Measurements from ENCODE around the gene ZMYND10. TPM values are rescaled to one million over a fixed set of nuclear protein-coding genes. Genes with fewer than 3 reads are reported as not detected.
"Not testable (repeated sequence)": the region's sequence is repeated elsewhere in the genome, so short reads cannot be mapped to it uniquely, and the experiment has no call there.

ZMYND10 gene
- total RNA-seq, 1 donor from 2014 or later = 2.5 TPM

DNA sequence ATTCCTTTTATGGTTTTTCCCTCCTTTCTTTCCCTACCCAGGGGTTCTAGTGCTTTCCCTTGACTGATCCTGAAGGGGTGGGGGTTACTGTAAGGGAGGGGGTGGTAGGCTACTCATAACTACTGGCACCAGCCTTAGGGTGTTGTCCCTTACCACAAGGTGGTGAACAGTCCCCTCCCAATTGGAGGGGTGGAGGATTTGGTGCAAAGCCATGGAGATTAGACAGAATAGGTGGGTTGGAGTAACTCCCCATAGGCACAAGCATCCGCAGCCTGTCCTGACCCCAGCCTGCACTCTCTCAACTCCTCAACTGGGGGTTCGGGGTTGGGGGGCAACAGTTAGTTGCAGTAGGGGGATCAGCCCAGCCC is 20.4 kb downstream of the ZMYND10 start:
- DNase-seq = no peak

DNA sequence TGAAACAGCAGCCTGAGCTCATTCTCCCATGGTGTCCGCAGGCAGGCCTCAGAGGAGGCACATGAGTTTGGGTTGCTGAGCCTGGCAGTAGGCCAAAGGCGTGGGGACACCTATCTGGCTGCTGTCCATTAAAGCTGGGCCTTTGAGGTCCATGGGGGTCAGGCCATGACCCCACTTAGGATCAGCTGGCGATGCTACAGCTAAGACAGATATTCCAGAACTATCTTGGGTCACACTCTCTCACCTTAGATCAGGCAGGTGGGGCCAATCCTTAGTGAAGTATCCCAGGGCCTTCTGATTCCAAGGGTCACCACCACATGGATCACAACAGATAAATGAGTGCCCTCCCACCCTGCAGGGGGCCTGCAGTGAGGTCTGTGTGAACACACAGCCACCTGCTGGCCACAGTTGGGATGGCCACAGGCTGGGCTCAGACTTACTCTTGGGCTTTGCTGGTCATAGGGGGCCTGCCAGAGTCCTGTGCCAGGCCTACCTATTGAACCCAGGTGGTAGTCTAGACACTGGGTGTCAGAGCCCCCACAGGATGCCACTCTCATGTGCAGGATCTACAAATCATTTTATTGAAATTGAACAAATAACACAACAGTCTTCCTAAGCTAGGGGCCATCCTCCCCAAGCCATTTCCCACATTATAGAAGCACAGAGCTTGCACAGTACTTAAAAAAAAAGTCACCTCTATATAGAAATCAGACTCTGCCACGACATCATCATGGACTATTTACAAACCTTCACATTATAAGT is 21.0 kb downstream of the ZMYND10 start:
- DNase-seq = peak; percentile 33

GRCh38 chr3:50323614-50324199 is 21.8 kb downstream of the ZMYND10 start:
- no peak for DNase-seq

DNA sequence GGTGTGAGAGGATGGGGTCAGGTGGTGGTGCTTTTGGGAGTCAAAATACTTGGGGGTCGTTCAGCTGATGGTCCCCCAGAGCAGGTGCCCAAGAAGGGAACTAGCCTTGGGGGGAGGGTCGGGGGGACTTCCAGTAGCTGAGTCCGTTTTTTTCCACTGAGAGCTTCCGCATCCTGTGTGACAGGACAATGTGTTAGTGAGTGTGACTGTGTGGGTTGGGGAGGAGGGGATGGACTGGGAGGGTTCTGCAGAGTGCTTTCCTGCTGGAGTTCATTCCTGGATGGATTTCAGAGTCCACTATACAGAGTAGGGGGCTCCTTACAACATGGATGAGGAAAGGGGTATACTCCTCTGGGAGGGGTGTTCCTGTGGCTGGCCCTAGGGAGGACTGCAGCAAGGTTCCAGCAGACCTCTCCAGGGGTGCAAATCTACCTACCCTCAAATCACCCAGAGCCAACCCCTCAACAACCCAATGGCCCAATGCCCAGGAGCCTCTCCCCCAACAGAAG is 22.4 kb downstream of the ZMYND10 start:
- no peak for DNase-seq

GRCh38 chr3:50322386-50323091 is 23.0 kb downstream of the ZMYND10 start, which contains the start of gene HYAL2:
Gene HYAL2, minus strand, starts transcription at chr3:50322745. Its CDS starts 2,256 bp downstream, at chr3:50320489.
- DNase-seq = no peak

GRCh38 chr3:50322115-50322385 is 23.5 kb downstream of the ZMYND10 start:
- DNase-seq = no peak

DNA sequence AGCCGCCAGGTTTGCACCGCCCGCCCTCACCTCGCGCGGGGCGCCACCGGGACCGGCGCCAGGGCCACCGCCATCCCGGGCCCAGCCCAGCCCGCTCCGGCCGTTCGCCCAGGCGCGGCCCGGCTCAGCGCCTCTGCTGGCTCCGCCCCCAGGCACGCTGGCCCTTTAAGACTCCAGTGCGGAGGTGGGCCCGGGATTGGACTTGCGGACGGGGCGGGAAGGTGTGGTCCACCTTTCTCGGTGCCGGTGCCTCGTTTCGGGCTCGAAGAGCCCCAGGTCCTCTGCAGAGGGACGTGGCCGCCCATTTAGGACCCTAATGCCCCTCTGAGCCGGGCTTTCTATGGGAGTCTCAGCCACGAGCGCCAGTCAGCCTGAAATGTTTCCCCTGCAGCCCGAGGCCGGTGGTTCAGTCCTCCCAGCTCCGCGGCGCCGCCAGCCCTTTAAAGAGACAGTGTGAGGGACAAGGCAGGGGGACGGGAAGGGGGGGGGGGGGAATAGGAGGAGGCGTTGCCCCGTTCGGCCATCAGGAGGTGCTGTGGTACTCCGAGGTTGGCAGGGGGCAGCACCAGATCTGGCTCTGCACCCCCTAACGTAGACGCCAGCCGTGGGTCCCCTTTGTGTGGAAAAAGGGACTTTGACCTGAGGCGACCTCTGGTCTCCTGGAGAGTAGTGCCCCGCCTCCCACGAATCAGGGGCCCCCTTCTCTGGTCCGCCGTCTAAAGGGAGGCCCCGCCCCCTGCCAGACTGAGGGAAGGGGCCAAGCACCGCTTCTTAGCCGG is 24.0 kb downstream of the ZMYND10 start:
- DNase-seq = peak; percentile 86

DNA sequence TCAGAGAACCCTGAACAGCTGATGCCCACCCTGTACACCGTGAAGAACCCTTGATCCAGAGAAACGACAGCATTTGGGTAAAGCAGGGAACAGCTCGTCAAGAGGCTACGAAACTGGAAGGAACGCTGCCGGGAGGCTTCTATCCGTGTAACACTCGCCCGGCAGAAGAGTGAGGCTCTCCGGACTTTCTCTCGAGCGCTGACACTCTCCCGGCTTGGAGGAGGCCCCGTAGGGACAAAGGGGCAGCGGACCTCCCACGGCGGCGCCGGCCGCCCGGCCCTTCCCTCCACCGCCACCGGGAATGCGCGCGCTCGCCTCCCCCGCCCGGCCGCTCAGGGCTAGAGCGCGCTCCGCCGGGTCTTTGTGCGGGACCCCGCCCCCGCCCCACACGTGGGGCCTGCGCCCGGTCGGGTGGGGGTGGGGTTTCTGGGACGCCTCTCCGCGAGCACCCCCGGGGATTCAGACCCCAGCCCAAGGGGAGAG is 24.6 kb downstream of the ZMYND10 start:
- peak; percentile 81 for DNase-seq

DNA sequence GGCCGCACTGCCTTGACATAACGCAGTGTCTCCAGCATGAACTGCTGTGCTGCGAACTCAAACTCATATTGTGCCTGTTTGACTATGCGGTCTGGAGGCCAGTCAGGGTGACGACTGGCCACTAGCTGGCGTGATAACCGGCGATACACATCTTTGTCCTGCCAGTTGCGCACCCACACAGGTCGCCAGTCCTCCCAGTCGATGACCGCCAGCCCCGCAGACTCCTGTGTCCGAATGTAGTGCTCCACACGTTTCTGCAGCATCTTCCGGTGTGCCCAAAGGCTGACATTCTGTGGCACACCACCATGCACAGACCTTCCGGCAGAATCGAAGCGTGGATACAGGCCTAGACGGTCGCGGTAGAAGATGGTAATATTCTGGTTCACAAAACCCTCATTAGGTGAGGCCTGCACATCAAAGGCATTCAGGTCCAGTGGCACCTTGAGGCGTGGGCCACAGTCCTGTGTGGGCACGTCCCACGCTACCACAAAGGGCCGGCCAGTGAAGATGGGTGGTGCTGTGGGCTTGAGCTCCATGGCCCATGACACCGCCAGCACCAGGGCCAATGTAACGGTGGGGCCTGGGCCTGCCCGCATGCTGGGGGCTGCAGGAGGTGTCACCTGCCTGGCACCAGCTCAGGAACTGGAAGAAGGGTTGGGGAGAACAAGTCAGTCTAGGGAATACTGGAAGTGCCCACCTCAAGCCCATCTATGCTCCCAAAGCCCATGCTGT is 25.5 kb downstream of the ZMYND10 start:
- no peak for DNase-seq

GRCh38 chr3:50319181-50319893 is 26.2 kb downstream of the ZMYND10 start:
- DNase-seq = no peak

DNA sequence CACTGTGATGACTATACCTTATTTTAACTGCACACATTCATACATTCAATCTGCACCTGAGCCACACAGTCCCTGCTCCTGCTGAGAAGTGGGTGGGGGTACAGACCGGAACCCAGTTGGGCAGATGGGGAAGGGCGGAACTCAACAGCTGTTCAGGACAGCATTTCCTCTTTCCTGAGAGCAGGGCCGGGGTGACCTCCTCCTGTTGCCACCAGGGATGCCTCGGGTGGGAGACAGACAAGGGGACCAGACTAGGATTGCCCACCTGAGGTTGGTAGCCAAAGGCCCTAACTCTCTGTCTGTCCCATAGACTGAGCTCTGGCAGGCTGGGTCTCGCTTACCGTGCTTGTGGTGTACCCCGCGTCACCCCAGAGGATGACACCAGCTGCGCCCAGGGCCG is 26.9 kb downstream of the ZMYND10 start:
- DNase-seq = no peak

DNA sequence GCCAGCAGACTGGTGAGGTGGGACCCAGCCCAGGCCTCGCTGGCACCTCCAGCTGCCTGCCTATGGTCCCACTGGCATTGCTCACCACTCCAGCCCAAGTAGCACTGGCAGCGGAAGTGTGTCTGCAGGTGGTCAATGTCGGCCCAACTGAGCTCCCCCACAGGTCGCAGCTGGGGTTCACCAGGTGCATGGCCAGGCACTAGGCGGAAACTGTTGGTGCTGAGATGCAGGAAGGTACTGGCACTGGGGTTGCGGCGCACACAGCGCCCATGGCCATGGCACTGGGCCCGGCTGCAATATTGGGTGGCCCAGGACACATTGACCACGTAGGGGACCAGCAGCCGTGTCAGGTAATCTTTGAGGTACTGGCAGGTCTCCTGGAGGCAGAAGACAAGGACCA is 27.4 kb downstream of the ZMYND10 start:
- no peak for DNase-seq

DNA sequence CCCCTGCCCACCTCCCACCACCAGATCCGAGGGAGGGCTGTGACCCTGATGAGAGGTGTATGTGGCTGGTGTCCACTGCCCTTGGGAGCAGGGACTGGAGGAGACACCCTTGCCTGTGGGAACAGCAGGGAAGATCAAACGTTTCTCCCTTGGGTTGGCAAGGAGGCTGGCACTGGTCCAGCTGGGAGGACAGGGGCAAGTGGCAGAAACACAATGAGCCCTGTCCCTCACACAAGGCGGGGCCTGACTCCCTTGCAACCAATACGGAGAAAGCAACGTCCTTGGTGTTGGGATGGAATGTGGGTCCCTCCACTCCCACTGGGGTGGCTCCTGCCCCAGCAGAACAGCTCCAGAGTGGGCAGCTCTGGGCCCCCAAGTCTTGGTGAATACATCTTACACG is 28.2 kb downstream of the ZMYND10 start:
- no peak for DNase-seq

DNA sequence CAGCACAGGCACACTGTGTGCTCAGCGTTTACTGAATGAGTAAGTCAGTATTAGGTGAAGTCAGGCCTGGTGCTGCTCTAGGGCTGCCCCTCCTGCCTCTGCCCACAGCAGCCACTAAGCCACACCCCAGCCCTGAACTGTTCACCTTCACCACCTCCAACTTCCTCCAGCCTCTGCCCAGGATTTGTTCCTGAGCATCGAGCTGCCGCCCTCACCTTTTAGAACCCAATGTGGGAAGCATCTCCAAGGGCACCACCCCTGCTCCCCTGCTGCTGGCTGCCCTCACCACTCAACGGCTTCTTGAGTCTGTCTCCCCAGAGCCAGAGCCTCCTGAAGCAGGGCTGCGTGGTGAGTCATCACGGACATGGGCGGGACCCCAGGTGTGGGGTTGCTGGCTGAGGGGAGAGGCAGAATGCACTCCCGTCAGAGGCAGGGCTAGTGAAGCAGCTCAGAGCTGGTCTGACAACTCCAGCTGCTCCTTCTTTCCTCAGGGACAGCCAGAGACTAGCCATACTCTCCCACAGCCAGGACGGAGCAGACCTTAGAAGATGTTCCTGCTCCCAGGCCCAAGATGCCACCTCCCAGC is 28.8 kb downstream of the ZMYND10 start:
- DNase-seq = no peak

DNA sequence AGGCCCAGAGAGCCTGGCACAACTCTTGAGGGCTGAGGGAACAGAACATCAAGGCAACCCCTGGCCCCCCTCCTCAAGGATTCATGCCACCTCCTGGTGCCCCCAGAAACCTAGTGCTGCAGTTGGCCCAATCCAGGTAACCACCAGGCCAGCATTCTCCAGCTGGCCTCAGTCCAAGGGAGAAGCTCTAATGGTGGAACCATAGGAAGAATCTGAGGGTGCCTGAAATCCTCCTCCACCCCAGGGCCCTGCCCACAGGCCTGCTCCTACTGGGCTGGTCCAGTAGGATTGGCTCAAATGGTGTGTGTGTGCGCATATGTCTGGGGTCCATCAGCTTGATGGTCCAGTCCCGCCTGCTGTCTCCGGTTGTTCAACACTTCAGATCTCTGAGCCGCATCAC is 30.7 kb downstream of the ZMYND10 start:
- no peak for DNase-seq

DNA sequence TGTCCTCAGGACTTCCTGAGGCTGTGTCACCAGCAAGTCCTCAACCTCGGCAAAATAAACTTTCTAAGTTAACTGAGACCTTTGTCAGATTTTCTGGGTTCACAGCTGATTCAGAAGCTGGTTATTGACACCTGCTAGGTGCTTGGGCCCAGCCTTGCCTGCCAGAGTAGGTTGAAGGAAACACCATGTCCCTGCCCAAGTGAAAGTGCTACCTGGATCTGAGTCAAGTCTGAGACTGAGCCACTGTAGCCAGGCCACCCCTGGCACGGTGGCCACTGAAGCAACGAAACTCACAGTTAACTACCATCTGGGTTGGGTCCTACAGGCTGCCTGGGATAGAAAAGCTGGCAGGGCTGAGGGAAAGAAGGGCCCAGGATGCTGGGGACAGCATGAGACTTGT is 31.2 kb downstream of the ZMYND10 start:
- no peak for DNase-seq

DNA sequence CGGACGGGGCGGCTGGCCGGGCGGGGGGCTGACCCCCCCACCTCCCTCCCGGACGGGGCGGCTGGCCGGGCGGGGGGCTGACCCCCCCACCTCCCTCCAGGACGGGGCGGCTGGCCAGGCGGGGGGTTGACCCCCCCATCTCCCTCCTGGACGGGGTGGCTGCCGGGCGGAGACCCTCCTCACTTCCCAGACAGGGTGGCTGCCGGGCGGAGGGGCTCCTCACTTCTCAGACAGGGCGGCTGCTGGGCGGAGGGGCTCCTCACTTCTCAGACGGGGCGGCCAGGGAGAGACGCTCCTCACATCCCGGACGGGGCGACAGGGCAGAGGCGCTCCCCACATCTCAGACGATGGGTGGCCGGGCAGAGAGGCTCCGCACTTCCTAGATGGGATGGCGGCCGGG is 33.5 kb downstream of the ZMYND10 start:
- DNase-seq = not testable (repeated sequence)

- no peak for DNase-seq
These were observed 40.9 kb downstream of the ZMYND10 start for GRCh38 chr3:50304601-50305000.

DNA sequence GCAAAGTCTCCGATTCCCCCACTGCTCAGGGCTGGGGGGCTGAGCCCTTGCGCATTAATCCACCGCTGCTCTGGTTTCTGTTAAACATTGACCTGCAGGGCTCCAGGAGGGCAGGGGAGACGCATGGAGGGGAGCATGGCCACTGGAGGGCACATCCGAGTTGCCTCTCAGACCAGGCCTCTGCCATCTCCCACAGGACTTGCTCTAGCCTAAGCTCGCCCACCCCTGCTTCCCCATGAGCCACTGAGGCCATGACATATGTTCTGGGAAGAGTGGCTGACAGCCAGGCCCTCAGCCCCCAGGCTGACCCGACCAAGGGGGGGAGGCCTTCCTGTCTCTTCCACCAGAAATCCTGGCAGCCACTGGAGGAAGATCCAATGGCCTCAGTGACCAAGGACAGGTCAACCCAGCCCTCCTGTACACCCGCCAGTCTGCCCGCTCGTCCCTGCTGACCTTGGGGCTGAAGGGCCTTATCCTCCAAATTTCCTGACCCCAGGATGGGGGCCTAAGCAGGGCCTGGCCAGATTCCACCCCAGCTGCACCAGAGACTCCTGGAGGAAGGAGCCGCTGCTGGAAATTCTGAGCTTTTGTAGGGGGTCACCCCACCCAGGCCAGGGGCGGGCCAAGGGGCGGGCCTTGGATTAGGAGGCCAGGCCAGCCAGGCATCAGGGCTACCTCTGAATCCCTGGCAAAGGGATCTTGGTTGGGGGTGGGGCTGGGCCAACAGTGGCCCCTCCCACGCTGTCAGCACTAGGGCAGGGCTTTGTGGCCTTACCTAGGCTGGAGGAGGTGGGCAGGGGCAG is 42.3 kb downstream of the ZMYND10 start, which contains the start of gene HYAL1:
Gene HYAL1, minus strand, starts transcription at position 562 of the 803 bp plus-strand sequence. CDS start 618 bp downstream, outside the sequence.
- no peak for DNase-seq

Data from occipital lobe (tissue), 2 donors.